OCI-LY7 (cell line): ENCODE results near the gene ZNF598.

ENCODE experiments used
- CTCF ChIP-seq: fragments of 200-600 bp; sonication (generic); conservative IDR thresholded peaks from 2 replicates; pipeline ENCODE4 v1.5.1; 2014; ENCODE audit warnings: mild to moderate bottlenecking, antibody characterized with exemption, low read length, moderate library complexity, mixed read lengths
- EZH2phosphoT487 ChIP-seq: fragments of 200-600 bp; sonication (generic); IDR thresholded peaks from 2 replicates; pipeline ENCODE4 v1.6.1; 2018; ENCODE audit warnings: low read depth, borderline replicate concordance, mild to moderate bottlenecking, mixed run types, antibody characterized with exemption, low read length, moderate library complexity, mixed read lengths

GRCh38 chr16:2025251-2025650, 15.6 kb upstream of the ZNF598 start:
- TF ChIP-seq CTCF (no peak), EZH2phosphoT487 (no peak)
